Neural cell (in vitro differentiated cells): ENCODE data around the gene CDC16. TPM values are rescaled to one million over a fixed set of nuclear protein-coding genes. Genes with fewer than 3 reads are reported as not detected.

Experiments used
- H2AFZ ChIP-seq: fragments of 200-600, 300-800 bp; sonication (generic), shearing (Covaris generic); 2 replicates; pipeline ENCODE4 v1.6.0; 2014; ENCODE audit warnings: low read depth, mild to moderate bottlenecking, antibody characterized with exemption, low read length, moderate library complexity
- H3F3A ChIP-seq: fragments of 200-600 bp; shearing (Covaris generic); 2 replicates; pipeline ENCODE4 v1.6.1; 2016; ENCODE audit warnings: mild to moderate bottlenecking, moderate library complexity, mixed read lengths, antibody characterized with exemption, low read length; ENCODE audit not compliant: insufficient read depth, poor library complexity, severe bottlenecking
- H3K27ac ChIP-seq: fragments of 200-600, 300-800 bp; sonication (generic), shearing (Covaris generic); 2 replicates; pipeline ENCODE4 v1.5.1; 2014; ENCODE audit warnings: mild to moderate bottlenecking, low read length, moderate library complexity
- H3K27me3 ChIP-seq: fragments of 300-800, 200-600 bp; sonication (generic), shearing (Covaris generic); 2 replicates; pipeline ENCODE4 v1.6.0; 2014; ENCODE audit warnings: mild to moderate bottlenecking, low read depth, low read length, moderate library complexity; ENCODE audit not compliant: insufficient read depth
- H3K36me3 ChIP-seq: fragments of 300-800, 200-600 bp; sonication (generic), shearing (Covaris generic); 2 replicates; pipeline ENCODE4 v1.5.1; 2014; ENCODE audit warnings: mild to moderate bottlenecking, antibody characterized with exemption, low read length, moderate library complexity; ENCODE audit not compliant: insufficient read depth
- H3K4me2 ChIP-seq: fragments of 300-800, 200-600 bp; sonication (generic), shearing (Covaris generic); 2 replicates; pipeline ENCODE4 v1.6.0; 2014; ENCODE audit warnings: mild to moderate bottlenecking, low read length
- H3K4me3 ChIP-seq: fragments of 300-800, 200-600 bp; sonication (generic), shearing (Covaris generic); 2 replicates; pipeline ENCODE4 v1.5.1; 2014; ENCODE audit warnings: mild to moderate bottlenecking, low read length, moderate library complexity
- H3K79me2 ChIP-seq: fragments of 200-600 bp; shearing (Covaris generic); replicated peaks from 2 replicates; pipeline ENCODE4 v1.6.0; 2014; ENCODE audit warnings: mild to moderate bottlenecking, low read length, moderate library complexity; ENCODE audit not compliant: insufficient read depth
- H3K9ac ChIP-seq: fragments of 300-800, 200-600 bp; sonication (generic), shearing (Covaris generic); 2 replicates; pipeline ENCODE4 v1.6.1; 2016; ENCODE audit warnings: mild to moderate bottlenecking, low read length, mixed read lengths
- H3K9me2 ChIP-seq: fragments of 200-600 bp; shearing (Covaris generic); 2 replicates; pipeline ENCODE4 v1.6.1; 2016; ENCODE audit warnings: mild to moderate bottlenecking, low read length, mixed read lengths; ENCODE audit not compliant: insufficient read depth
- H3K9me3 ChIP-seq: fragments of 200-600, 300-800 bp; sonication (generic), shearing (Covaris generic); 2 replicates; pipeline ENCODE4 v1.6.1; 2016; ENCODE audit warnings: mild to moderate bottlenecking, mixed run types, low read length, moderate library complexity, mixed read lengths
- H4K20me1 ChIP-seq: fragments of 200-600 bp; shearing (Covaris generic); 2 replicates; pipeline ENCODE4 v1.6.1; 2016; ENCODE audit warnings: mild to moderate bottlenecking, mixed run types; ENCODE audit not compliant: insufficient read depth
- EP300 ChIP-seq: fragments of 450-650 bp; conservative IDR thresholded peaks from 2 replicates; pipeline ENCODE4 v1.6.1; 2014; ENCODE audit warnings: antibody characterized with exemption, mild to moderate bottlenecking, moderate library complexity; ENCODE audit not compliant: poor library complexity, severe bottlenecking
- EZH2 ChIP-seq: fragments of 200-600, 300-800 bp; shearing (Covaris generic), sonication (generic); IDR thresholded peaks from 2 replicates; pipeline ENCODE4 v1.6.1; 2014; ENCODE audit warnings: antibody characterized with exemption, low read length, borderline replicate concordance, mild to moderate bottlenecking; ENCODE audit not compliant: insufficient read depth, poor library complexity, severe bottlenecking
- MXI1 ChIP-seq: fragments of 450-650 bp; conservative IDR thresholded peaks from 2 replicates; pipeline ENCODE4 v1.6.1; 2014; ENCODE audit warnings: antibody characterized with exemption, mild to moderate bottlenecking; ENCODE audit not compliant: poor library complexity, severe bottlenecking
- POLR2AphosphoS5 ChIP-seq: IDR thresholded peaks from 2 replicates; pipeline ENCODE4 v1.6.1; 2012
- RAD21 ChIP-seq: fragments of 450-650 bp; conservative IDR thresholded peaks from 2 replicates; pipeline ENCODE4 v1.6.1; 2014; ENCODE audit warnings: antibody characterized with exemption, mild to moderate bottlenecking, moderate library complexity
- SMC3 ChIP-seq: fragments of 450-650 bp; conservative IDR thresholded peaks from 2 replicates; pipeline ENCODE4 v1.6.1; 2014; ENCODE audit warnings: antibody characterized with exemption, mild to moderate bottlenecking, moderate library complexity; ENCODE audit not compliant: poor library complexity
- TAF1 ChIP-seq: IDR thresholded peaks from 2 replicates; pipeline ENCODE4 v1.6.1; 2012; ENCODE audit warnings: low read depth
- polyA plus RNA-seq: library from polyadenylated mRNA; depleted of rRNA; stranded (reverse); fragments of >200 nt; gene quantifications from 2 replicates; pipeline ENCODE4 v1.2.3, GENCODE V29; 2014
- TF ChIP-seq, protein P1 (sequence below): fragments of 450-650 bp; IDR thresholded peaks from 2 replicates; pipeline ENCODE4 v1.5.1; 2014; ENCODE audit warnings: antibody characterized with exemption, mild to moderate bottlenecking, moderate library complexity; ENCODE audit not compliant: poor library complexity, severe bottlenecking
- TF ChIP-seq, protein P2 (sequence below): IDR thresholded peaks from 2 replicates; pipeline ENCODE4 v1.6.1; 2012; ENCODE audit warnings: borderline replicate concordance

The CDC16 gene
- polyA plus RNA-seq, 1 donor from 2014 or later: 78.4 TPM

DNA sequence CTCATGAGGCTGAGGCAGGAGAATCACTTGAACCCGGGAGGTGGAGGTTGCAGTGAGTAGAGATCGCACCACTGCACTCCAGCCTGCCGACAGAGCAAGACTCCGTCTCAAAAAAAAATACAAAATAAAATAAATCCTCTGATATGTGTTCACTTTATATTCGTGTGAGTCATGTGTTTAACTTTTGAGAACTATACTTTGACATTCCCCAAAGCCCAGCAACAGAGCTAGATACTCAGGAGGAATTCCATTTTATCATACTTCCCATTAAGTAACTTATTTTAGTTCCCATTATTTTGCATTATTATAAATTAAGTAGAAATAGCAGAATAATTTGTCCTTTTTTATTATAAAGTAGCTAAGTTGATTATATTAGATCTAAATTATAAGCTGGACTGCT, 76.3 kb downstream of the CDC16 start:
- H3K36me3 ChIP-seq: peaks cover 6% of the 10 kb centered on the region
- H2AFZ ChIP-seq: no peak overlapping the region
- no peaks in the 10 kb centered on the region for H3F3A ChIP-seq
- H3K79me2 ChIP-seq: peaks cover 13% of the 10 kb centered on the region
- no peak overlapping the region for H3K27ac ChIP-seq
- TF ChIP-seq, protein P1, sequence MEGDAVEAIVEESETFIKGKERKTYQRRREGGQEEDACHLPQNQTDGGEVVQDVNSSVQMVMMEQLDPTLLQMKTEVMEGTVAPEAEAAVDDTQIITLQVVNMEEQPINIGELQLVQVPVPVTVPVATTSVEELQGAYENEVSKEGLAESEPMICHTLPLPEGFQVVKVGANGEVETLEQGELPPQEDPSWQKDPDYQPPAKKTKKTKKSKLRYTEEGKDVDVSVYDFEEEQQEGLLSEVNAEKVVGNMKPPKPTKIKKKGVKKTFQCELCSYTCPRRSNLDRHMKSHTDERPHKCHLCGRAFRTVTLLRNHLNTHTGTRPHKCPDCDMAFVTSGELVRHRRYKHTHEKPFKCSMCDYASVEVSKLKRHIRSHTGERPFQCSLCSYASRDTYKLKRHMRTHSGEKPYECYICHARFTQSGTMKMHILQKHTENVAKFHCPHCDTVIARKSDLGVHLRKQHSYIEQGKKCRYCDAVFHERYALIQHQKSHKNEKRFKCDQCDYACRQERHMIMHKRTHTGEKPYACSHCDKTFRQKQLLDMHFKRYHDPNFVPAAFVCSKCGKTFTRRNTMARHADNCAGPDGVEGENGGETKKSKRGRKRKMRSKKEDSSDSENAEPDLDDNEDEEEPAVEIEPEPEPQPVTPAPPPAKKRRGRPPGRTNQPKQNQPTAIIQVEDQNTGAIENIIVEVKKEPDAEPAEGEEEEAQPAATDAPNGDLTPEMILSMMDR: no peak
- TF ChIP-seq, protein P2, sequence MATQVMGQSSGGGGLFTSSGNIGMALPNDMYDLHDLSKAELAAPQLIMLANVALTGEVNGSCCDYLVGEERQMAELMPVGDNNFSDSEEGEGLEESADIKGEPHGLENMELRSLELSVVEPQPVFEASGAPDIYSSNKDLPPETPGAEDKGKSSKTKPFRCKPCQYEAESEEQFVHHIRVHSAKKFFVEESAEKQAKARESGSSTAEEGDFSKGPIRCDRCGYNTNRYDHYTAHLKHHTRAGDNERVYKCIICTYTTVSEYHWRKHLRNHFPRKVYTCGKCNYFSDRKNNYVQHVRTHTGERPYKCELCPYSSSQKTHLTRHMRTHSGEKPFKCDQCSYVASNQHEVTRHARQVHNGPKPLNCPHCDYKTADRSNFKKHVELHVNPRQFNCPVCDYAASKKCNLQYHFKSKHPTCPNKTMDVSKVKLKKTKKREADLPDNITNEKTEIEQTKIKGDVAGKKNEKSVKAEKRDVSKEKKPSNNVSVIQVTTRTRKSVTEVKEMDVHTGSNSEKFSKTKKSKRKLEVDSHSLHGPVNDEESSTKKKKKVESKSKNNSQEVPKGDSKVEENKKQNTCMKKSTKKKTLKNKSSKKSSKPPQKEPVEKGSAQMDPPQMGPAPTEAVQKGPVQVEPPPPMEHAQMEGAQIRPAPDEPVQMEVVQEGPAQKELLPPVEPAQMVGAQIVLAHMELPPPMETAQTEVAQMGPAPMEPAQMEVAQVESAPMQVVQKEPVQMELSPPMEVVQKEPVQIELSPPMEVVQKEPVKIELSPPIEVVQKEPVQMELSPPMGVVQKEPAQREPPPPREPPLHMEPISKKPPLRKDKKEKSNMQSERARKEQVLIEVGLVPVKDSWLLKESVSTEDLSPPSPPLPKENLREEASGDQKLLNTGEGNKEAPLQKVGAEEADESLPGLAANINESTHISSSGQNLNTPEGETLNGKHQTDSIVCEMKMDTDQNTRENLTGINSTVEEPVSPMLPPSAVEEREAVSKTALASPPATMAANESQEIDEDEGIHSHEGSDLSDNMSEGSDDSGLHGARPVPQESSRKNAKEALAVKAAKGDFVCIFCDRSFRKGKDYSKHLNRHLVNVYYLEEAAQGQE: no peak
- no peaks in the 10 kb centered on the region for H3K9me2 ChIP-seq
- no peaks in the 10 kb centered on the region for H4K20me1 ChIP-seq
- H3K4me3 ChIP-seq: no peak overlapping the region
- no peak overlapping the region for H3K4me2 ChIP-seq
- no peaks in the 10 kb centered on the region for H3K9me3 ChIP-seq
- H3K27me3 ChIP-seq: no peaks in the 10 kb centered on the region
- no peak overlapping the region for H3K9ac ChIP-seq

- no peak overlapping the region for H3K27ac ChIP-seq
- no peaks in the 10 kb centered on the region for H3K9me3 ChIP-seq
- H3F3A ChIP-seq: no peaks in the 10 kb centered on the region
- H3K27me3 ChIP-seq: no peaks in the 10 kb centered on the region
- H2AFZ ChIP-seq: no peak overlapping the region
- TF ChIP-seq TAF1 (no peak), MXI1 (no peak), EZH2 (no peak), SMC3 (no peak), RAD21 (no peak), POLR2AphosphoS5 (no peak), EP300 (no peak)
- TF ChIP-seq, protein P1: no peak
- TF ChIP-seq, protein P2: no peak
- H3K9ac ChIP-seq: no peak overlapping the region
- no peak overlapping the region for H3K4me2 ChIP-seq
- peaks cover 17% of the 10 kb centered on the region for H3K79me2 ChIP-seq
- H3K36me3 ChIP-seq: peaks cover 6% of the 10 kb centered on the region
- no peaks in the 10 kb centered on the region for H3K9me2 ChIP-seq
- H4K20me1 ChIP-seq: no peaks in the 10 kb centered on the region
- no peak overlapping the region for H3K4me3 ChIP-seq
These were observed 76.7 kb downstream of the CDC16 start for GRCh38 chr13:114311387-114311786.
